NCI-H187 (cell line): ENCODE measurements around the gene EIF4E2.

Experiments
- DNase-seq, 2 experiments: peaks; one replicate each; lab custom pipeline; 2025; lab: John Stamatoyannopoulos, UW

The EIF4E2 gene, protein sequence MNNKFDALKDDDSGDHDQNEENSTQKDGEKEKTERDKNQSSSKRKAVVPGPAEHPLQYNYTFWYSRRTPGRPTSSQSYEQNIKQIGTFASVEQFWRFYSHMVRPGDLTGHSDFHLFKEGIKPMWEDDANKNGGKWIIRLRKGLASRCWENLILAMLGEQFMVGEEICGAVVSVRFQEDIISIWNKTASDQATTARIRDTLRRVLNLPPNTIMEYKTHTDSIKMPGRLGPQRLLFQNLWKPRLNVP

DNA sequence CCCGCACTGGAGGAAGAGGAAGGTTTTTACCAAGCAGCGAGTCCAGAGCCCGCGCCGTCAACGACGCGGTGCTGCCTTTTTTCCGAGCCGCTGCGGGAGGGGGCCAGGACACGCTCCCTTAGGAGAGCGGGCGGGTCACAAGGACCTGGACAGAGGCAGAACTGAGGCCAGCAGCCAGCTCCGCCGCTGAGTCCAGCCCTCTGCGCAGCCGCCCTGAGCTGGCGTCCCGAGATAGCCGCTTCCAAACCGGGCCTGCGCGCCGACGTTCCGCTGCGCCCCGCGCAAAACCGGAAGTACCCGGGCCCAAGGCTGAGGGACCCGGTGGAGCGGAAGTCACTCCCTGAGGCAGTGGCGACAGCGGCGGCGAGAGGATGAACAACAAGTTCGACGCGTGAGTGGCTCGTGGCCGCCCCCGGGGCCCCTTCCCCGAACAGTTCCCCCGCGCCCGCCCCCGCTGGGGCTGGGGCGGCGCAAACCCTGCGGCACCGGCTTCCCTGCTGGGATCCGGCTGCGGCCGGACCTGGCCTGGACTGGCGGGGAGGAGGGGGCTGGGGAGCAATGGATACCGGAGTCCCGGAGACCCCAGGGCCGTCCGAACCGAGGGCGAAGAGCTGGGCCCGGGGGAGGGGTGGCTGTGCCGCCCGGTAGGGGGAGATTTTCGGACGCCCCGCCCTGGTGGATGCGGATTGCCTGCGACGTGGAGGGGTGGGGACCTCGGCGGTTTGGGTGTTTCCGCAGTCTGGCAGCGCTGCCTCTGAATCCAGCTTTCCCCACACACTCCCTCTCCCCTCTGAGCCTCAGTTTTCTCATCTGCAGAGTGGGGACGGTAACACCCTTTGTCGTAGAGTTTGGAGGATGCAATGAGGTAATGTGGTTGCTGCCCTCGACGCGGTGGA, at the start of gene EIF4E2, which contains the start of gene TIGD1:
EIF4E2 (plus strand) TSS at position 336 of the 896 bp plus-strand sequence; CDS start at position 372, 36 bp downstream.
TIGD1 (minus strand) TSS at position 204 of the 896 bp plus-strand sequence. CDS start 675 bp downstream, outside the sequence.
- DNase-seq = peak; percentile 14 to 71

DNA sequence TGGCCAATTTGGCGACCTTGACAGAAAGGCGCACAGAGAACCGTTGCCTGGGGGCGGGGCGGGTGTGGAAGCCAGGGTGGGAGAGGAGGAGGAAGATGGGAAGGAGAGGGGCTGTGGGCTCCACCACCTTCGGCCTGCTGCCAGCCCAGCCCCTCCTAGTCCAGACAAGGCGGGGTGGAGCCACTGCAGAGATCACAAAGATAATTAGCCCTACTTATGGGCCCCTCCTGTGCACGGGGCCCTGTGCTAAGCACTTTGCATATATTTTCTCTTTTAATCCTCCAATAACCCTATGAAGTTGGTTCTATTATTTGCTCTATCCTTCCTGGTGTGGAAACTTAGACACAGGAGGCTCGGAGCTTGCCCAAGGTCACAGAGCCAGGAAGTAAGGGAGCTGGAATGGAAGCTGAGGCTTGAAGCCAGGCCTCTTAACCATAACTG, 49.1 kb upstream of the EIF4E2 start:
- DNase-seq = no peak

DNA sequence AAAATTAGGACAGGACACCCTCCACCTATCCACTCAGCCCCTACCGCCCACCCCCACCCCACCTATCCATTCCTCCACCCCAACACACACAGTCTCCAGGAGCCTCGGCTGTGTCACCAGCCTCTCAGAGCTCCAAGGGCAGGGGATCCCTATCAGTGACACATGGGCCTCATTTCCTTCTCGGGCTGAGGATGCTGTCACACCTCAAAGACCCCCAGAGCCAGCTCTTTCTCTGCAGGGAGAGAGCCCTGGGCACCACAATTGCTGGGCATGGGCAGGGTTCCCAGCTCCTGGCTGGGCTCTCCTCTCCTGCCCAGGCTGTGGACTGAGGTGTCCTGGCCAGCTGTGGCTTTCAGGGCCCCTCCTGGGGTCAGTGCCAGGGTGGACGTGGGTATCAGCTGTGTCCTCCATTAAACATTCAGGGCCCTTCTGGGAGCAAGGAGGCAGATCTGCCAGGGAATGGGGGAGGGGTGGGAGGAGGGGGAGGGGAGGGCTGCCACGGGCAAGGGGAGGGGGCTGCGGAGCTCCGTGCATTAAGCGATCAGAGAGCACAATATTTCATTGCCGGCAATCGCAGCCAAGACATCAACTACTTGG, 48.6 kb upstream of the EIF4E2 start:
- no peak for DNase-seq

DNA sequence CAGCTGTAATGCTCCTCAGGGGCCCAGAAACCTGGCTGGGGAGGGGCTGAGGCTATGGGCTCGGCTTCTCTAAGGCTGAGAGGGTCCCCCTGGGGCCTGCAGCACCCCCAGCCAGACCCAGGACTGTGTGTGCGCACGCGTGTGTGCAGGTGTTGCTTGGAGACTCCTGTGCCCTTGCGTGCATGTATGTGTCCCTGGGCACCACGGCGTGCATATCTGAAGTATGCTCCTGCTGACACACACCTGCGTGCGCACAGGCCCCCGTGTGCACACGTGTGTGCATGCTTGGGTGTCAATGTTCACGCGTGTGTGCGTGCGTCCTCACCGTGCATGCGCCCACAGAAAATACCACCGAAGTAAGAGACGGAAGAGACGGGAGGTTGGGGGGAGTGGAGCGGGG, 48.0 kb upstream of the EIF4E2 start:
- DNase-seq = no peak

DNA sequence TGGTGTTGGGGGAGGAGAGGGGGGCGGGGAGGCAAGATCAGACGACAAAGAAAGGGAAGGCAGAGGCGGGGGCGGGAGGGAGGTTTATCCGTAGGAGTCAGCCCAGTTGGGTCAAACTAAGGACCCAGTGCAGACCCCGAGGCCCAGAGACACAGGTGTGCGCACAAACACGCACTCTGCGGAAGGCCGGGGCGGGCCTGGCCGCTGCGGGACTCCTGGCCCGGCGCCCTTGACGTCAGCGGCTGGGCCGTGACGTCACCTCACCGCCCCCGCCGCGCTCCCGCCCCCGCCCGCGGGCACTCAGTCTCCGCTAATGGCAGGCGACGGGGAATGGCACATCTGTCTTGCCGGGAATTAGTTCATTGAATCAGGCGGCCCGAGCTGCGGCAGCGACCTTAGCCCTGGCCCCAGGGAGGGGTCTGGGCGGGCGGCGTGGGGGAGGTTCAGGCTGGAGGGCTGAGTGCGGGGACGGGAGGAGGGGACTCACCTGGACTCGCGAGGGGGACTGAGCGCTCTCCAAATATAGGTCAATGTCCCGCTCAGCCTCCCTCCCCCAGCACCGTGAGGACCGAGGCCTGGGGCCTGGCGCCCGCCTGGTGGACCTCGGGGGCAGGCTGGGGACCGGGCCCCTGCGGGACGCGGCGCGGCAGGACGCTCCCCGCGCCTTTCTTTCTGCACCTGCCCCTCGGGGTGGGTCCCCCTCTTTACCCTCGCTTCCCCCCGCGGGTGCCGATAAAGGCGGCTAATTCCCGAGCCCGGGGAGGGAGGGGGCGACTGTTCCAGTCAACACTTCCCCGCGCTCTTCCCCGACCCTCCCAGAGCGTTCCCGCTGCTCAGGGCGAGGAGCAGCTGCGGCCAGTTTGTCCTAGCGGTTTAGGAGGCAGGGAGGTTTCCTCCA, 47.3 kb upstream of the EIF4E2 start:
- no peak for DNase-seq

DNA sequence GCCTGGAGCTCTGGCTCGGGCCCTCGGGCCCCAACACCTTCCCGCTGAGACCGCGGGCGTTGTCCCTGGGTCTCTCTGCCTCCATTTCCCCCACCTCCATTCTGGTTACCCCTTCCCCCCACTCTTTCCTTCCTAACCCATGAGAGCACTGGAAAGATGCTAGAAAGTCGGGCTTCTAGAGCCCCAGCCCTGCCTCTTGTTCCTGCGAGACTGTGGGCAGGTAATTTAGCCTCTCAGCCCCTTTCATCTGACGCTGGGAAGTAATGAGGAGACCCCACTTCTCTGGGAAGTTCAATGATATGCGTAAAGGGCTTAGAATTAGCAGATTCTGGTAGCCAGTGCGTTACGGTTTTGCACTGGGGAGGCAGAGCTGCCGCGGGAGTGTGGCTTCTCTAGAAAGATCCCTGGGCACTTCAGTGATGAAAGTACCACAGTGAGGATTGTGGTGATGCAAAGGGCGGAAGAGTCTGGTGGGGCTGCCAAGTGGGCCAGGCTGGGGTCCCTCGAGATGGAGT, 46.6 kb upstream of the EIF4E2 start:
- DNase-seq = no peak

DNA sequence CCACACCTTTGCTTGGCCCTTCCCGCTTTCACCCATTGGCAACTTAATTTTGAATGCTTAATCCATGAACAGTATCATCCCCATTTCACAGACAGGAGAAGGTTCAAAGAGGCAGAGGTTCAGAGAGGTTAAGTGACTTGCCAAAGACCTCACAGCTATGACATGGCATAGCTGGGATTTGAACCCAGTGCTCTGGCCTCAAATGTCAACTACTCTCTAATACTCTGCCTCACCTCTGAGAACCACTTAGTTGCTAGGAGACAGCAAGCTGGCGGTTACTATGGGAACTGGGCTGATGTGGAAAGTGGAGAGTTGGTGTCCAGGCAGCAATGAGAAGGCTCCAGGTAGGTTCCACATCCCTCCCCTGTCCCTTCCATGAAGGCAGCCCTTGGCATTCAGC, 46.1 kb upstream of the EIF4E2 start:
- DNase-seq = no peak

DNA sequence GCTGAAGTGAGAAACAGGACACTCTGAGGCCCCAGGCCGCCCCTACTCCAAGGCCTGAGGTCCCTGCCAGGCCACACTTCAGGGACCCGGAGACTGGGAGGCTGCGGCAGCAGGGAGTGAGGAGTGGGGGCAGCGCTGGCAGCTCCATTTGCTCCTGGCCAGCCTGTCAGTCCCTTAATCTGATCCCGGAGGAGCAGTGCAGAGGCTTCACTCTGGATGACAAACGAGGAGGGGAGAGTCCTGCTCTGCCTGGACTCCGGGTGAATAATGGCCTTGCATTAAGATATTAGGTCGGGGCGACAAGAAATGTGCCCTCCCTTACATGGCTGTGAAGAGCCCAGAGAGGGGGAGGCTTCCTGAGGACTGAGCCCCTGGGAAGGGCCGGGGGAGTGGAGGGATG, 44.6 kb upstream of the EIF4E2 start:
- no peak for DNase-seq

DNA sequence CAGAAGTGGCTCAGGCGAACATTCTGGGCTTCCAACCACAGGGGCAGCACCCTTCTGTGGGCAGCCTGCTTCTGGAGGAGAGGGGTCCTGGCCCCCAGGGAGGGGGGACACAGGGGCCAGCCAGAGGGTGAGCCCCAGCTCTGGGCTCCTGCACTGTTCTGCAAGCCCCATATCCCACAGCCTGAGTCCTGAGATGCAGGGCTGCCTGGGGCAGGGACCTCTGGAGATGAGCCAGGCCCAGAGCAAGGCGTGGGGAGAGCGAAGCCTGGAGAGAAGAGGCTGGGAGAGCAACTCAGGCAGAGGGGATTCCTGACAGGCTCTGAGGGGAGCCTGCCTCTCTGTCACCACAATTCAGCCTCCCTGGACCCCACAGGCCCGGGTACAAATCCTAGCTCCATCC, 43.8 kb upstream of the EIF4E2 start:
- no peak for DNase-seq

DNA sequence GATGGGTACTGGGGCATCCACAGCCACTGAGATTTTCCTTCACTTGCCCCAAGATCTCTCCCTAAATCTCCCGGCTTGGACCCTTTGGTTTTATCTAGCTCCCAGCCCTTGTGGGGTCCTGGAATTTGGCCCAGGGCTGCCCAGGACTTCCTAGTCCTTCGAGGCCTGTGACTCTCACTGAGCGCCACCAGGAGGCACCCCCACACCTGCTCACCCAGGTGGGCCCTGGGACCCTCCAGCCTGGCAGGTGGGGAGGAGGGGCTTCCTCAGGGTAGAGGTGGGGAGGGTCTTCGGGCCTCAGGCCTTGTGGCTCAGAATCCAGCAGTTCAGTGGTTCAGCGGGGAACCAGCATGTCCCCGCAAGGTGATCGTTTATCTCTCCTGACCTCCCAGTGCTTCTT, 42.2 kb upstream of the EIF4E2 start:
- DNase-seq = no peak

DNA sequence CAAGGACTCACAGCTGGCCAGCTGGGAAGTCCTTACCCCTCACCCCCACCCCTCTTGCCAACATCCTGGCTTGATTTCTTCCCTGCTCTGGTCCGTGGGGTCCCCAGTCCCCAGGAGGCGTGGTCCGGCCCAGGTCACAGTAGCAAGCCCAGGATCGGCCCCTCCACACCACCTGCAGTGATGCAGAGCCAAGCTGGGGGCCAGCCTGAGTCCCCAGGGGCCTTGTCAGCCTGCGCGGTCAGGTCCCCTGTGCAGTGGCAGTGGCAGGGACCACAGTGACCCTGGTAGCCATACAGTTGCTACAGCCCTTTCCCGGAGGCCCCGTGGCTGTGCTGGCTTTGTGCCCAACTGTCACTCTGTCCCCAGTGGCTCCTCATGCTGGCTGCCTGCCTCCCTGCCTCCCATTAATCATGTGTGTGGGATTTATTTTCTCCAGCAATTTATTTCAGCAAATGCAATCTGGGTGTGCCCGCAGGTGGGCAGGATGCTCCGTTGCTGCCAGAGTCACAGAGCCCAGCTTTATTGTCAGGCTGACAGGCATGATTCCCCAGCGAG, 39.1 kb upstream of the EIF4E2 start:
- DNase-seq = no peak

DNA sequence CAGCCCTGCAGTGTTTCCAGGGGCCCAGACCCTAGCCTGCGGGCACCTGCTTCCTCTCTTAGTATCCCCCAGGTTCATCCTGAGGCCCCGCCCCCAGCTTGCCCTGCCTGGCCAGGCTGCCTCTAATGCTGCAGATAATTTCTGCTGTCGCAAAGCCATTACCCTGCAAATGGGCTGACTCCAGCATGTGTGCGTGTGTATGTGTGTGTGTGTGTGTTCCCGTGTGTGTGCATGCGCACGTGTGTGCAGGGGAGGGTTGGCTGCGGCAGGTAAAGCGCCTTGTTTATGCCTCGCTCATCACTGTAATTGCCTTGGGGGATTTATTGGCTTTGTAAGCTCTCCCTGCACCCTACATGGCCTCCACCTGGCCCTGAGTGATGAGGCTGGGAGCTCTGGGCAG, 37.9 kb upstream of the EIF4E2 start:
- DNase-seq = no peak

DNA sequence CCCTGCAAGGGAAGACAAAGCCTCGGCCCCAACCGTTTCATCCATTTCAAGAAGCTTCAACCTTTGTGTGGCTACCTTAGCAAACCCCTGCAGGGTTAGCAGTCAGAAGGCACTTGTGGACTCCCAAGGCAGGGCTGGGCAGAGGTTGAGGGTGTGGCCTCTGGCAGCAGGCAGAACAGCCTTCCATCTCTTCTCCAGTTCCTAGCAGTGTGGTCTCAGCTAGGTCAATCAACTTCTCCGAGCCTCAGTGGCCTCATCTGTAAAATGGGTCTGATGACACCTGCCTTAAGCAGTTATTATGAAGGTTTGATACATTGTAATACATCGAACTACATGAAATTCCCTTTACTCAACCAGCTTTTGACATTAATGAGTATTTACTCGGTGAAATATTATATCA, 37.1 kb upstream of the EIF4E2 start:
- DNase-seq = no peak

DNA sequence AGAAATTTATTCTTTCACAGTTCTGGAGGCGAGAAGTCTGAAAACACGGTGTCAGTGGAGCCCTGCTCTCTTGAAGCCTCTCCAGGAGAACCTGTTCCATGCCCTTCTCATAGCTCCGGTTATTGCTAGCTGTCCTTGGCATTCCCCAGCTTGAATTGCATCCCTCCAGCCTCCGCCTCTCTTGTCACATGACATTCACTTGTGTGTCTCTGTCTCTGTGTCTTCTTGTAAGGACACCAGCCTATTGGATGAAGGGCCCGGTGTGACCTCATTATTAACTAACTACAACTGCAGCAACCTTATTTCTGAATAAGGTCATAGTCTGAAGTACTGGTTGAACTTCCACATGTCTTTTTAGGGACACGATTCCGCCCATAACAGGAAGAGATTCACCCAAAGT, 34.9 kb upstream of the EIF4E2 start:
- DNase-seq = no peak

DNA sequence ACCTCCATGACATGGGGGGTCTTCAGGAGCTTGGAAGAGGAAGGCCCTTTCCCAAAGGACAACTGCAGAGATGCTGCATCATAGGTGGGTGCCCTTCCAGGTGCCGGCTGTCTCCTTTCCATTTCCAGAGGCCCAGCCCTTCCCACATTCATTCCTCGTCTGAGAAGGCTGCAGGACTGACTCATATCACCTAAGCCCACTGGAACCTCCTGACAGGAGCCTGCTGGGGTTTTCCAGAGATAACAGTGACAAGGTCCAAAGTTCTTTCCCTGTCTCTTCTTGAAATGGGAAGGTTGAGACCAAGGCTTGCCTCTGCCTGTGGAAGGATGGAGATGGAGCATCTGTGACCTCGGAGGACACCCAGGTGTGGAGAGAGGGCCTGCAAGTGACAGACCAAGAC, 33.9 kb upstream of the EIF4E2 start:
- no peak for DNase-seq

DNA sequence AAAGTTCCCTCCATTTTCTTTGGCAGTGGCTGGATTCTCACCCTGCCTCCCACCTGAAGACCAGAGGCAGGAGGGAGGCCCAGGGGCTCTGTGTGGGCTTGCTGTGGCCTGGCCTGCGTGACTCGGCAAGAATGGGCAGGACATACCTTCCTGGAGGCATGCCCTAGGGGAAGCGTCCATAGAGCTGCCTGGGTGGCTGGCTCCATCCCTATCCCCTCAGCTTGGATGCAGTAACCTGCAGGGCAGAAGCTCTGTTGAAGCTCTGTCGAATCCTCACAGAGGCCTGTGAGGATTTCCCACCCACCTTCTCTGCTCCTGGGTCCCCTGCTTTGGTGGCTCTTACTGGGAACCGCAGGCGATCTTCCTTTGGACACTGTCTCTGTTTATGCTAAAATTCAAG, 31.6 kb upstream of the EIF4E2 start:
- no peak for DNase-seq

DNA sequence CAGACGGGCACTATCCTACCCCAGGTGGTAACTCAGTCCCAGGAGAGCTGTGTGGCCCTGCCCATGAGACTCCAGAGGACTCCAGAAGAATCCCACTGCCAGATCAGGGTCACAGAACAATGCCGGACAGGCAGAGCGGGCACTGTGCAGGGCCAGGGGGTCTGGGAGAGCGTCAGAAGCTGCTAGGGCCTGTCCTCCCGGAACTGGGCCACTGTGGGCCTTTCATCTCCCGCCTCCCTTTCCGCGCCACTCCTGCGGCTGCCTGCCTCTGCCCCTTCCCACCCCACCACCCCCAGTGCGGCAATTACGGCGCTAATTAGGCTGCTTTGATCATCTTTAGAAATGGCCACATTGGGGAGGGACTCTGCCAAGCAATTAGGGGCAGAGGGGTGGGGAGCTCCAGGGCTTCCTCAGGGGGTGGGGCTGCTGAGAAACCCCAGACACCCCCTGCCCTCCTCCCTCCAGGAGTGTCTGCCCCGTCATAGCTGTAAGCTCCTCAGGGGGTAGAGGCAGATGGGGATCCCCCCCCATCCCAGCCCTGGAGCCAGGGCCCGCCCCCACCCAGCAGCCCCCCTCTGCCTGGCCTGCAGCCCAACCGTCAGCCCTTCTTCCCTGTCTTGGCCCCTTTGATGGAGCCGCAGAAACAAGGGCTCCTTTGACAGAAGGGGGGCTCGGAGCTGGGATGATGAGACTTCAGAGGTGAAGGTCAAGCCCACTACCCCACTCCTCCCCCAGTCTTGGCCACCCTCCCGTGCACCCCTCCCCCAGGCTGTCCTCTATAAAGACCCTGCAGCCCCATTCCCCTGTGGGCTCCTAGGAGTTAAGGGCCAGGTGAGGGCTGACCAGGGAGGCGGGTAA, 30.7 kb upstream of the EIF4E2 start, which contains the start of gene PRSS56:
PRSS56 (plus strand) TSS at position 808 of the 858 bp plus-strand sequence. CDS start 211 bp downstream, outside the sequence.
- DNase-seq = no peak

DNA sequence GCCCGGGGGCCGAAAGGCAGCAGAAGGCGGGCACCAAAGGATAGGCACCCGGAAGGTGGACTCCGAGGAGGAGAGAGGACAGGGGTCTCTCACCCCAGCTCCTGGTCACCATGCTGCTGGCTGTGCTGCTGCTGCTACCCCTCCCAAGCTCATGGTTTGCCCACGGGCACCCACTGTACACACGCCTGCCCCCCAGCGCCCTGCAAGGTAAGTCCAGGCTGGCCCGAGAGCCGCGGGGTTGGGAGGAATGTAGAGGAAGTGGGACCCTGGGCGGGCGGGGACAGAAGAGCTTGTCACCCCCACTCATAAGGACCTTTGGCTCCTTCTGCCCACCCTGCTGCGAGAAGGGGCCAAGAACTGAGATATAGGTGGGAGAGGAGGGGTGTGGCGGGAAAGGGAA, 30.0 kb upstream of the EIF4E2 start:
- no peak for DNase-seq

DNA sequence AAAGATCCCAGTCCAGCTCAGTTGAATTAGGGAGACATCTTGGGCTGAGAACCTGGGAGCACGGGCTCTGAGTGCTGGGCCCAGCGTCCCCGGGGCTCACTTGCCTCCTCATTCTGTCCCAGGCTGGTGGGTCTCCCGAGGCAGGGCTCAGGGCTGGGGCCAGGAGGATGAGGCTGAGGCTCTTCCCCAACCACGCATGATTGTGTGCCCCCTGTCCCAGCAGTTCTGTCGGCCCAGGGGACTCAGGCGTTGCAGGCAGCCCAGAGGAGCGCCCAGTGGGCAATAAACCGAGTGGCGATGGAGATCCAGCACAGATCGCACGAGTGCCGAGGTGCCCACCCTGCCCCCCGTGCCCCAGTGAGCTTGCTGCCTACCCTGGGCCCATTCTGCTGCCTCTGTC, 29.4 kb upstream of the EIF4E2 start:
- DNase-seq = no peak

DNA sequence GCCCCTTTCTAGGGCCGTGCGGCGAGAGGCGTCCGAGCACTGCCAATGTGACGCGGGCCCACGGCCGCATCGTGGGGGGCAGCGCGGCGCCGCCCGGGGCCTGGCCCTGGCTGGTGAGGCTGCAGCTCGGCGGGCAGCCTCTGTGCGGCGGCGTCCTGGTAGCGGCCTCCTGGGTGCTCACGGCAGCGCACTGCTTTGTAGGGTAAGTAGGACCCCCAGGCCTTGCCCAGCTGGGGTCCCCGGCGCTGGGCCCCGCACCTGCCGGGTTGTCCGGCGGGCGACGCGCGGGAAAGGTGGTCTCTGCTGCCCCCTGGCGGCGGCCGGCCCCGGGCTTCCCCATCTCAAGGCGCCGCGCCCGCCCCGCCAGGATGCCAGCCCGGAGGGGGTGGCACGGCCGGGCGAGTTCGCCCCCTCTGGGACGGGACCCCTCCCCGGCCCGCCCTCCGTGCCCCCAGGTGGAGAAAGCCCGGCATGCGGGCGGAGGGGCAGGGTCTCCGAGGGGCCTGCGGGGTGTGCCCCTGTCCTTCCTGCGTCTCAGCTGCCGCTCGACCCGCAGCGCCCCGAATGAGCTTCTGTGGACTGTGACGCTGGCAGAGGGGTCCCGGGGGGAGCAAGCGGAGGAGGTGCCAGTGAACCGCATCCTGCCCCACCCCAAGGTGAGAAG, 28.4 kb upstream of the EIF4E2 start:
- no peak for DNase-seq
